Measurements from ENCODE around the gene SSC4D. TPM values are rescaled to one million over a fixed set of nuclear protein-coding genes. Genes with fewer than 3 reads are reported as not detected.

SSC4D gene
- total and polyA plus RNA-seq, 9 of the 15 experiments (the other 6 are each of a cell fraction or from before 2014, with no cell fraction given): 0.06 to 1.1 (median 0.85) TPM; not detected in 1

GRCh38 chr7:76397409-76398183 lies 11.9 kb downstream of the SSC4D start (continued):
- TF ChIP-seq MXI1 (IDR thresholded peaks at IDR 0.05; ENCODE audit: low read depth, low read length) (peak; percentile 90), KLF13 (tag; IDR thresholded peaks at IDR 0.05; ENCODE audit: borderline replicate concordance, low read depth) (no peak), SIX5 (IDR thresholded peaks at IDR 0.05; ENCODE audit: borderline replicate concordance in 1 of 2, insufficient read depth in 1 of 2, low read depth in 1 of 2, low read length in 2 of 2) (no peak), CBFA2T3 (IDR thresholded peaks at IDR 0.05) (no peak), ATF4 (CRISPR knock-in tag; IDR thresholded peaks at IDR 0.05) (0 out of 2 replicates have a peak, but pooled peaks have one; percentile 44), NCOA4 (IDR thresholded peaks at IDR 0.05; ENCODE audit: partially characterized antibody) (no peak), LARP7 (IDR thresholded peaks at IDR 0.05) (no peak), CHCHD3 (CRISPR knock-in tag; IDR thresholded peaks at IDR 0.05) (no peak), TCF3 (CRISPR knock-in tag; IDR thresholded peaks at IDR 0.05) (no peak), ZFP91 (CRISPR knock-in tag; IDR thresholded peaks at IDR 0.05) (peak; percentile 73; the same call in 1 of the 2 replicates), E2F3 (CRISPR knock-in tag; IDR thresholded peaks at IDR 0.05) (peak; percentile 78), GABPB1 (CRISPR knock-in tag; IDR thresholded peaks at IDR 0.05) (peak; percentile 79), CREB1 (IDR thresholded peaks at IDR 0.05) (no peak), CREB1 (CRISPR knock-in tag; IDR thresholded peaks at IDR 0.05) (peak; percentile 78), CEBPB (tag; IDR thresholded peaks at IDR 0.05) (no peak), ZFP1 (CRISPR knock-in tag; IDR thresholded peaks at IDR 0.05) (no peak), ATF7 (IDR thresholded peaks at IDR 0.05) (peak; percentile 62), ADNP (tag; IDR thresholded peaks at IDR 0.05) (0 out of 2 replicates have a peak, but pooled peaks have one; percentile 49), RNF2 (IDR thresholded peaks at IDR 0.05) (peak; percentile 86), PHTF2 (CRISPR knock-in tag; IDR thresholded peaks at IDR 0.05) (no peak), HDAC3 (IDR thresholded peaks at IDR 0.05; ENCODE audit: borderline replicate concordance, partially characterized antibody) (no peak), DIDO1 (tag; IDR thresholded peaks at IDR 0.05; ENCODE audit: low read depth) (no peak), SRF (CRISPR knock-in tag; IDR thresholded peaks at IDR 0.05) (0 out of 4 replicates have a peak, but pooled peaks of 1 of the 2 experiments have one; percentile 60), ZEB2 (IDR thresholded peaks at IDR 0.05) (no peak), SIRT6 (IDR thresholded peaks at IDR 0.05; ENCODE audit: low read depth, low read length) (no peak), SLC30A9 (CRISPR knock-in tag; IDR thresholded peaks at IDR 0.05) (no peak), ILF3 (IDR thresholded peaks at IDR 0.05; ENCODE audit: borderline replicate concordance) (no peak), KHSRP (IDR thresholded peaks at IDR 0.05) (no peak)

All from K562 (cell line).